NOMO-1 treated with dmso at 0.1 percent for 144 hours (cell line): ENCODE results near the gene GATC.

Source experiments
- DNase-seq: peaks from one replicate; lab custom pipeline; 2025; ENCODE audit not compliant: unreplicated experiment; lab: John Stamatoyannopoulos, UW

Gene GATC, protein sequence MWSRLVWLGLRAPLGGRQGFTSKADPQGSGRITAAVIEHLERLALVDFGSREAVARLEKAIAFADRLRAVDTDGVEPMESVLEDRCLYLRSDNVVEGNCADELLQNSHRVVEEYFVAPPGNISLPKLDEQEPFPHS

DNA sequence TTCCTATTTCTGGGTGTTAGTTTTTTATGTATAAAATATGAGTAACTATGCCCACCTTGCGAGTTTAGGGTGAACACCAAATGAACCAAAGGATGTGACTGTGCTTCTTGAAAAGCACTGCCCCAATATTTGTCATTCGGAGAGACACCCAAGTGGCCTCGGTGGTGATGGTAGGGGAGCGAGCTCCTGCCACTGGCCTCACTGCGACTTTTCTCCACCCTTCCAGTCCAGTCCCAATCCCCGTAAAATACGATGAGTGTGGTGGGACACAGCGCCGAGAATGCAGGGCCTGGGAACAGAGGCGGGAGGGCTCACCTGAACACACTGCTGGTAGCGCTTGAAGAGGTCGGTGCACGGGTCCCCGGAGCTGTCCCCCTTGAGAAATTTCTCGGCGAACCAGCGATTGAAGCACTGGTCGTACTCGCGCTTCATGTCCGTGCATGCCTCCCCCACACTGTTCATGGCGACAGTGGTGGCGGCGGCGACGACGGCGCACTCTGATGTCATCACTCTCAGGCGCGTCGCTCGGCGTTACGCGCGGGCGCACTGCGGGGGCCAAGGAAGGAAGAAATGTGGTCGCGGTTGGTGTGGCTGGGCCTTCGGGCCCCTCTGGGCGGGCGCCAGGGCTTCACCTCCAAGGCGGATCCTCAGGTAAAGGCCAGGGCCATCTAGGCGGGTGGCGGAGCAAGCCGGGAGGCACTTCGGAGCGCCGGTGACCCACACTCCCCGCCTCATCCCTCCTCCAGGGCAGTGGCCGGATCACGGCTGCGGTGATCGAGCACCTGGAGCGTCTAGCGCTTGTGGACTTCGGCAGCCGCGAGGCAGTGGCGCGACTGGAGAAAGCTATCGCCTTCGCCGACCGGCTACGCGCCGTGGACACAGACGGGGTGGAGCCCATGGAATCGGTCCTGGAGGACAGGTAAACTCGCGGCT, at the start of gene GATC, which contains the start of gene TRIAP1:
Gene GATC, plus strand, starts transcription at position 534 of the 933 bp plus-strand sequence. Its CDS starts 37 bp downstream, at position 571.
Gene TRIAP1, minus strand, starts transcription at position 474 of the 933 bp plus-strand sequence. Its CDS starts 12 bp downstream, at position 462.
- peak; percentile 83 for DNase-seq

DNA sequence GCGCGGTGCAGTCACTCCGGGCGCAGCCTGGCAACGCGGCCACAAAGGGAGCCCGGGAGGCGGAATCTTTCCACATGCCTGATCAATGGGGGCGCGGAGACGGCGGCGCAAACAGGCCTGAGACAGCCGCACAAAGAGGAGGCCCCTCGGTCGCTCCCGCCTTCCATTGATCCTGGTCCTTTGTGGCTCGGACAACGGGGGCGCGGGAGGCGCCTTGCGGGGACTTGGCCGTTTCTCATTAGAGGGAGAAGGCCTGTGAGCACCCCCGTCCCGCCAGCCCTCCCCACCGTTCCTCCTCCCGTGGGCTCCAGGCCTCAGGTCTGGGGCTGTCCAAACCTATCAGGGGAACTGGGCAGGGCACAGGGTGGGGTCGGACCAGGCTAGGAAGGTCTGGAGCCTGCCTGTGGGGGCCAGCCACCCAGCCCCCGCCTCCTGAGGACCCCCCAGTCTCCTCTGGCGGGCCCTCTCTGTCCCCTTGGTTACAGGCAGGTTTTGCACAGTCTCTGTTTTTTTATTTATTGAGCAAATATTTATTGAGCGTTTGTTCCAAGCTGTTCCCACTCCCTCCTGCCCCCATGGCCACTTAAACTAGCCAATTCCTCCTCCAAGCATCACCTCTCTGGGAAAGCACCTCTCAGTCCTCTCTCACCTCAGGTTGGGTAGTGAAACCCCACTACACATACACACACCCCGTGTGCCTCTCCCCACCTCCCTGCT, 48.3 kb upstream of the GATC start:
- no peak for DNase-seq

DNA sequence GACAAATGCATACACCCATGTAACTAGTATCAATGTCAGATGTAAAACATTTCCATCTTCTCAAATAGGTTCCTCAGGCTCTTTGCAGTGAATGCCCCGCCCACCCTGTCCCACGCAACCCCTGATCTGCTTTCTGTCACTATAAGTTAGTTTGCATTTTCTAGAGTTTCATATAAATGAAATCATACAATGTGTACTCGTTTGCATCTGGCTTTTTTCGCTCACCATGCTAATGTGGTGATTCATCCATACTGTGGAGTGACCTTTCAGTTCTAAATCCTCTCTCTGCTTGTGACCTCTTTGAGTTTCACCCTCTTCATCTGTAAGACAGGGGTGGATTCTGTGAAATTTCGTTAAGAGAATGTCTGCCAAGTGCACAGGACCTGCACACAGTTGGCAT, 46.7 kb upstream of the GATC start:
- DNase-seq = no peak

DNA sequence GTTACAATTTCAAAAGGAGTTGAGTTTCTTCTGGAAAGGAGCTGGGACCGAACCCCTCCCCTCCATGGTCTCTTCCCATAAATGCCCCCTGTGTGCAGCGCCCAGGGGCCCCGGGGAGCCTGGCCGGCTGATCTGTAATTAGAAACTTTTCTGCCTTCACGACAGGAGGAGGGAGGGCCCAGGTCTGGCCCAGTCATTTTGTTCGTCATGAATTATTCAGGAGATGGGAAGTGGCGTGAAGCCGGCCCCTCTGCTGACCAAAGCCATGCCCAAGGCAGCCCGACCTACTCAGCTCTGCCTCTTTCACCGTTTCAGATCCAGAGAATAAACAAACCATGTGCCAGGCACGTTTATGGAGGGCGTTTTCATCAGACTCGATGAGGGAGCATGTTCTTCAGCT, 44.0 kb upstream of the GATC start:
- DNase-seq = no peak

DNA sequence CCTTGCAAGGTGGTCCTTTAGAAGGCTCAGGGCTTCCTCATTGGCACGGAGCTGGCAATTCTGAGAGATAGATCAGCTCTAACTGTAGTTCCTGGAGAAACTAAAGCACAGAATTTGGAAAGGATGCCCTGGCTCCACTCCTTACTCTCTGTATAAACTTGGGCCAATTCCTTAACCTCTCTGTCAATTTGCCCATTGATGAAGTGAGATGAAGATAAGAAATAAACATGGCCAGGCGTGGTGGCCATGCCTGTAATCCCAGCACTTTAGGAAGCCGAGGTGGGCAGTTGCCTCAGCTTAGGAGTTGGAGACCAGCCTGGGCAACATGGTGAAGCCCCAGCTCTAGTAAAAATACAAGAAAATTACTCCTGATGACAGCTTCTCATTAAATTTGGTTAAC, 42.4 kb upstream of the GATC start:
- no peak for DNase-seq

DNA sequence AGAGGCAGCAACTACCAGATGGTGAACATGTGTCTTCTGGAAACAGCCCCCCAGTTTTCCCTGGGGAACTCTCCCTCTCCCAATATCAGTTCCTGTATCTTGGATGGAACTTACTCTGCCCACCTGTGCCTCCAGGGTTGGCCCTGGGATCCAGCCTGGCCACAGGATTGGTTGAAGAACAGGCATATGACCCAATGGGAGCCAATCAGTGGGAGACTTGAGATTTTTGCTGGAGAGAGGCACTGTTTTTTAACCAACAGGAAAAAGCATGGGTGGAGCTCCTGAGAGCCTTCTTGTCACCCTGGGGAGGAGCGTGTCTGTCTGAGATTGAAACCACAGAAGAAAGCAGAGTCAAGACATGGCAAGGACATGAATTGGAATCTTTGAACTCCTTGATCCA, 42.0 kb upstream of the GATC start:
- no peak for DNase-seq

DNA sequence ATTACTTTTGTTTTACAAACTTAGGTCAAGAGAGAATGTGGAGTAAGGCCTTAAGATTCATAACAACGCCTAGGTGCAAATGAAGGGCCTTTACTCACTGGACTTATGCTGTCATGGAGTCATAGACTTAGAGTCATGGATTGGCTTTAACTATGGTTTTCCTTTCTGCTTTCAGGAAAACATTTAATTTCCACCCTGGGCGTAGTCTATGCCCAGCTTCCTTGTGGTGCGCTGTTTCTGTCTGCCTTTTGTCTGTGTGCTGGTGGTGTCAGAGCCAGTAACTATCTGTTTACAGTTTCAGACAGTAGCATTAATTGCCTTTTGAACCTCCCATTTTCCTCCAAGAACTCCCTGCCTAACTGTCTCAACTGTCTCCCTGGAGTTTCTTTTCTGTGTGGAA, 40.2 kb upstream of the GATC start:
- no peak for DNase-seq

DNA sequence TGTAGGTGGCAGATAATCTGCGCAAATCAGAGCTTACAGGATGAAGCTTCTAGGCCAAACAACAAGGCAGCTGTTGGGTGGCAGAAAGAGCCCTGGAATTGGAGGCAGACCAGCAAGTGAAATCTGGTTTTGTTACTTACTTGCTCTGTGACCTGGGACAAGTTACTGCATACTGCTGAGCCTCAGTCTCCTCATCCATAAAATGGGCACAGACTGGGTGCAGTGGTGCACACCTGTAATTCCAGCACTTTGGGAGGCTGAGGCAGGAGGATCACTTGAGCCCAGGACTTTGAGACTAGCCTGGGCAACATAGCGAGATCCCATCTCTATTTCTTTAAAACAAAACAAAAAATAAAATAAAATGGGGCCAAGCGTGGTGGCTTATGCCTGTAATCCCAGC, 39.7 kb upstream of the GATC start:
- DNase-seq = no peak

DNA sequence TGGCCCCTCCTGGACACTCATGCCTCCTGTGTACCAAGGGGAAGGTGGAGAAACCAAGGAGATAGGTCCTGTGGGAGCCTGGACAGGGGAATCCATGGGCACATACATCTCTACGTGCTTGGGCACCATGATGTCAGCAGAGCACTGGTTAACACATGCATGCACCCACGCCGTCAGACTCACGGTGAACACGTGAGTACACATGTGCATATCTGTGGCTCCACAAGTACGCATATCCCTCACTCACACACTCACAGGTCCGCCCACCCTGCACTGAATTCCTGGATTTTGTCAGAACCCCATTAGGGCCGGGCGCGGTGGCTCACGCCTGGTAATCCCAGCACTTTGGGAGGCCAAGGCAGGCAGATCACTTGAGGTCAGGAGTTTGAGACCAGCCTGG, 37.5 kb upstream of the GATC start:
- no peak for DNase-seq

DNA sequence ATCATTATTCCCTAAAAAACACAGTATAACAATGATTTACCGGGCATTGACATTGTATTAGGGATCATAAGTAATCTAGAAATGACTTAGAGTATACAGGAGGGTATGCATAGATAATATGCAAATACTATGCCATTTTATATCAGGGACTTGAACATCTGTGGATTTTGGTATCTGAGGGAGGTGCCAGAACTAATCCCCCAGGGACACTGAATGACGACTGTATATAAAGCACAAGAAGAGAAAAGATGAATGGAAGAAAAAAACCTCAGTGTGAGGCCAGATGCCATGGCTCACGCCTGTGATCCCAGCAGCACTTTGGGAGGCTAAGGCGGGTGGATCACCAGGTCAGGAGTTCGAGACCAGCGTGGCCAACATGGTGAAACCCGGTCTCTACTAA, 33.8 kb upstream of the GATC start:
- DNase-seq = no peak

DNA sequence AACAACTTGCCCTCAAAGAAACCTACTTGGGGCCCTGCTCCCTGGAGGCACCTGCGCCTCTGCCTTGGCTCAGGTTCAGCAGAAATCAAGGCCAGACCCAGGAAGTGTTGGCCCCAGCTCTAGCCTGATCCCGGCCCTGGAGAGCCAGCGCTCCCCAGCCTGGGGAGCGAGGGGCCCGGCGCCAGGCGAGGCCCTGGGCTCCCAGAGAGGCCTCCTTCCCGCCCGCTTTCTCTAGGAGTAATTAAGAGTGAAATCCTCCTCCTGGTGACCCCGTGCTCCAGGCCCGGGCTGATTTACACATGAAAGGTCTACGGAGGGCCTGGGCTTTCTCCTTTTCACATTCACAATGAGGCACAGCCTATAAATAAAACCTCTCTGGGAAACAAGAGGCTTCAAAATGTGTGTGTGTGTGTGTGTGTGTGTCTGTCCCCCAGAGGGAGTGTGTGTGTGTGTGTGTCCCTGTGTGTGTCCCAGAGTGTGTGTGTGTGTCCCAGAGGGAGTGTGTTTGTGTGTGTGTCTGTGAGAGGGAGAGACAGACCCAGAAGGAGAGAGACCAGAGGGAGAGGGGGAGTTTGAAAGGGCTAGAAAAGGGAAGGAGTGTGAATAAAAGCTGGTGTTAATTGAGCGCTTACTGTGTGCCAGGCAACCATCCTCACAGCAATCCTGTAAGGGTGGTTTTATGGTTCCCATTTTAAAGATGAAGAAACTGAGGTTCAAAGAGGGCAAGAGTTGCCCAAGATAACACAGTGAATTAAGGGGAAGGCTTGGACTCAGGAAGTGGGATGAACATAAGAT, 32.1 kb upstream of the GATC start:
- no peak for DNase-seq

DNA sequence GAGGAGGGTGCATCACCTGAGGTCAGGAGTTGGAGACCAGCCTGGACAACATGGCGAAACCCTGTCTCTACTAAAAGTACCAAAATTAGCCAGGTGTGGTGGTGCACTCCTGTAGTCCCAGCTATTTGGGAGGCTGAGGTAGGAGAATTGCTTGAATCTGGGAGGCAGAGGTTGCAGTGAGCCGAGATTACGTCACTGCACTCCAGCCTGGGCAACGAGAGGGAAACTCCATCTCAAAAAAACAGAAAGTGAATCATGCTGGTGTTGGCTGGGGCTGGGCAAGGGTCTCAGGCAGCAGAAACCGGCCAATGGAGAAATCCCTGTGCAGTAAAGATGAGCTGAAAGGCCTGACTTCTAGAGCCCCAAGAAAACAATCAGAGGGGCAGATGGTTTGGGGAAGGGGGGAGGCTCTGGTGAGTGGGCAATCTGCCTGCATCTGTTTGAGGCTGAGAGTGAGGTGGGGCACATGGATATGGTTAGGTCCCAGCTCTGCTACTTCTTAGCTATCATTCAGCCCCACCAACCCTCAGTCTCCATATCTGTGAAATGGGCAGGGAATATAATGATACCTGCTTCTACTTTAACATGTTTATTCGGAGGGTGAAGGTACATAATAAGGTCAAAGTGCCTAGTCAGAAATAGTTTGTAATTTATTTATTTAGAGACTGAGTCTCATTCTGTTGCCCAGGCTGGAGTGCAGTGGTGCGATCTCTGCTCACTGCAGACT, 29.6 kb upstream of the GATC start:
- DNase-seq = no peak

DNA sequence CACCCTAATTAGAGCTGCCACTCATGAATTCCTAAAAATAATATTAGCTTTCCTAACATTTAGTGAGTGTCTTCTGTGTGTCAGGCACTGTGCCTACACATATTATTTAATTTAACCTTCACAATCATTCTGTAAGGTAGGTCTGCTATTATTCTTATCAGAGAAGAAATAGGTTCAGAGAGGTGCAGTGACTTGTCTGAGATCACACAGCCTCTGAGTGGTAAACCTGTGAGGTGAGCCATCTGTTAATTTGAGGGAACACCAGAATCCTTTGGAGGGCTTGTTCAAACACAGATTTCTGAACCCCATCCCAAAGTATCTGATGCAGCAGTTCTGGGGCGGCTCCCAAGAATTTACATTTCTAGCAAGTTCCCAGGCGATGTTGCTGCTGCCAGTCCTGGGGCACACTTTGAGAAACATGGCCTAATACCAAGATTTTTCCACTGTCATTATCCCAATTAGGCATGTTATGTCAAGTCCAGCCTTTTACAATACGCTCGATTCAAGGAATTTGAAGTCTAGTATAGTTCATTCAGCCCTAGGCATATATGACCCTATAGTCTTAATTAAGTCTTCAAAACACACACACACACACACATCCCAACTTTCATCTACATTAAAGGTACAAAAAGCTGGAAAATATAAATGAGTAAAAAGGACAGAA, 28.2 kb upstream of the GATC start:
- DNase-seq = no peak

DNA sequence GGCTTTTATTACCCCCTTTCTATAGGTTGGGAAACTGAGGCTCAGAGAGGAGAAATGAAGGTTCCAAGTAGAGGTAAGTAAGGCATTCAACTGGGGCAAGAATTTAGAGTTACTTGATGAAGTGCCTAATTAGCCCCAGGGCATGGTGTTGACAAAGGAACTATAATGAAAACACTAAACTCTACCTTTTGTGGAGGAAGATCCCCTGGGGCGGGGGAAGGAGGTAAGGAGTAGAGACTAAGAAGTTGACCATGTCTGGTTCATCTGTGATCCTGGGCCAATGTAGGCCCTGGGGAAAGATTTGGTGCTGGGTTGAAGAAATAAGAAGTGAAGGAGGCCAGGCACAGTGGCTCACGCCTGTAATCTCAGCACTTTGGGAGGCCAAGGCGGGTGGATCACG, 24.5 kb upstream of the GATC start:
- no peak for DNase-seq

DNA sequence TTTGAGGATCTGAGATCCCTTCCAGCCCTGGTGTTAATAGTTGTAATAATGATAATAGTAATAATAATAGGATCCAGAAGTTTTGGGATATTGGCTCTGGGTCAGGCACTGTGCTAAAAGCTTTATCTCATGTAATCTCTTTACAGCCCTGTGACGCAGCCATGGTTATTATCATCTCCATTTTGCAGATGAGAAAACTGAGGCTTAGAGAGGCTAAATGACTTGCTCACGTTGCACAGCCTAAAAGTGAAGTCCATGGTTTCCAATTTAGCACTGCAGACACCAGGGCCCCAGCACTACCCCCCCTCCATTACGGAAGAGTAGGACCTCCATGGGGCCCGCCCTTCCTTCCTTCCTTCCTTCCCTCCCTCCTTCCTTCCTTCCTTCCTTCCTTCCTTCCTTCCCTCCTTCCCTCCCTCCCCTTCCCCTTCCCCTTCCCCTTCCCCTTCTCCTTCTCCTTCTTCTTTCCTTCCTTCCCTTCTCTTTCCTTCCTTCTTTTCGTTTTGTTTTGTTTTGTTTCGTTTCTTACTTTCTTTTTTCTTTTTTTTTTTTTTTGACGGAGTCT, 23.3 kb upstream of the GATC start:
- no peak for DNase-seq

DNA sequence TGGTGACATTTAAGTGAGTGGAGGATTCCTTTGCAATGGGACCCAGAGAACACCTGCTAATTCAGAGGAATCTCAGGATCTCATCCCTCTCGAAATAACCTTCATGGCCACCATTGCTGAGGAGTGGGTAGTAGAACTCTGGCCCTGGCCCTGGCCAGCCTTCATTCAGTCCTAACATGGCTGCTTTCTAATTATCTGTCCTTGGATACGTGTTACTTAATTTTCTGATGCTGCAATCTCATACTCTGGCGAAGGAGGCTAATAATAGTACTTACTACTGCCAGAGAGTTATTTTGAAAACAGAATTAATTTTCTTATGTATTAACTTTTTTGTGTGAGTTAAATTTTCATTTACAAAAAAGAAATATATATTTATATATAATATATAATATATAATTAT, 20.4 kb upstream of the GATC start:
- DNase-seq = no peak

DNA sequence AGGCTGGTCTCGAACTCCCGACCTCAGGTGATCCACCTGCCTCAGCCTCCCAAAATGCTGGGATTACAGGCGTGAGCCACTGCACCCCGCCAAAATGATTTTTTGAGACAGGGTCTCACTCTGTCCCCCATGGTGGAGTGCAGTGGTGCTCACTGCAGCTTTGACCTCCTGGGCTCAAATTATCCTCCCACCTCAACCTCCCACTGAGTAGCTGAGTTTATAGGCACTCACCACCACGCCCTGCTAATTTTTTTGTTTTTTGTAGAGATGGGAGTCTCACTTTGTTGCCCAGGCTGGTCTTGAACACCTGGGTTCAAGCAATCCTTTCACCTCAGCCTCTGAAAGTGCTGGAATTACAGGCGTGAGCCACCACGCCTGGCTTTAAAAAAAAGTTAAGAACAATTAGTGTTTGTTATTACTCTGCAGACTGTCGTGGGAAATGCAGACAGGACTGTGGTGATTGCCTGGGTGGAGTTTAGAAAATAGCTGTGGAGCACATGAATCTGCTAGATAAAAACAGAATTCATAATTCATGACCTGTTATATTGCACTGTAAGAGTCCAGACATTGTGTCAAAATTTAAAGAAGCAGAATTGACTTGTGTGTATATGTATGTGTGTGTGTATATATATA, 17.5 kb upstream of the GATC start:
- no peak for DNase-seq

DNA sequence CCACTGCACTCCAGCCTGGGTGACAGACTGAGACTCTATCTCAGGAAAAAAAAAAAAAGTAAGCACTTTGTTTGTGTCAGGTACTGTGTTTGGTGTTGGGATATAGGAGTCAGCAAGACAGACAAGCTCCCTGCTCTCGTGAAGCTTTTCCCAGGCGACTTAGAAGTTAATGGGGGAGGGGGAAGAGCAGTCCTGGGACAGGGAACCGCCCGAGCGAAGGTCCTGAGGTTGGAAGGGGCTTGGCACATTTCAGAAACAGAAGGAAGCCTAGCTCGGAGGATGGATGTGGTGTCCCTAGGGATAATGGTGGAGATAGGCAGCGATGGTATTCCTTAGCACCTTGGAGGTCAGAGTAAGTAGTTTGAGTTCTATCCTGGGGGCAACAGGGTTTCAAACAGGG, 16.9 kb upstream of the GATC start:
- no peak for DNase-seq
